ENCODE data around the gene GALNT18. TPM values are rescaled to one million over a fixed set of nuclear protein-coding genes. Genes with fewer than 3 reads are reported as not detected.

Gene GALNT18
- total and polyA plus RNA-seq, 2 experiments from 2014 or later = 4.3 to 10.8 TPM

- no peaks in the 10 kb centered on the region for H3K9me3 Mint-ChIP-seq
- H2AFZ ChIP-seq = no peak overlapping the region
- peaks cover 13% of the 10 kb centered on the region for H3K4me1 Mint-ChIP-seq
- no peak for TF ChIP-seq POLR2AphosphoS5 (IDR thresholded peaks at IDR 0.05; ENCODE audit: low read depth)
- TF ChIP-seq JUNB (IDR thresholded peaks at IDR 0.05; ENCODE audit: unreplicated experiment) = no peak
- no peak for TF ChIP-seq CREB1 (CRISPR knock-in tag; IDR thresholded peaks at IDR 0.05; ENCODE audit: low read depth)
- no peak for TF ChIP-seq STAT1 (IDR thresholded peaks at IDR 0.05; ENCODE audit: unreplicated experiment)
- TF ChIP-seq NANOG (IDR thresholded peaks at IDR 0.05; ENCODE audit: borderline replicate concordance) = no peak
- TF ChIP-seq EZH2 (IDR thresholded peaks at IDR 0.05; ENCODE audit: low read depth, unreplicated experiment) = no peak
- TF ChIP-seq ZNF114 (CRISPR knock-in tag; IDR thresholded peaks at IDR 0.05) = no peak
- no peak for TF ChIP-seq ZNF331 (CRISPR knock-in tag; IDR thresholded peaks at IDR 0.05; ENCODE audit: low read depth)
- TF ChIP-seq, protein P1, sequence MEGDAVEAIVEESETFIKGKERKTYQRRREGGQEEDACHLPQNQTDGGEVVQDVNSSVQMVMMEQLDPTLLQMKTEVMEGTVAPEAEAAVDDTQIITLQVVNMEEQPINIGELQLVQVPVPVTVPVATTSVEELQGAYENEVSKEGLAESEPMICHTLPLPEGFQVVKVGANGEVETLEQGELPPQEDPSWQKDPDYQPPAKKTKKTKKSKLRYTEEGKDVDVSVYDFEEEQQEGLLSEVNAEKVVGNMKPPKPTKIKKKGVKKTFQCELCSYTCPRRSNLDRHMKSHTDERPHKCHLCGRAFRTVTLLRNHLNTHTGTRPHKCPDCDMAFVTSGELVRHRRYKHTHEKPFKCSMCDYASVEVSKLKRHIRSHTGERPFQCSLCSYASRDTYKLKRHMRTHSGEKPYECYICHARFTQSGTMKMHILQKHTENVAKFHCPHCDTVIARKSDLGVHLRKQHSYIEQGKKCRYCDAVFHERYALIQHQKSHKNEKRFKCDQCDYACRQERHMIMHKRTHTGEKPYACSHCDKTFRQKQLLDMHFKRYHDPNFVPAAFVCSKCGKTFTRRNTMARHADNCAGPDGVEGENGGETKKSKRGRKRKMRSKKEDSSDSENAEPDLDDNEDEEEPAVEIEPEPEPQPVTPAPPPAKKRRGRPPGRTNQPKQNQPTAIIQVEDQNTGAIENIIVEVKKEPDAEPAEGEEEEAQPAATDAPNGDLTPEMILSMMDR (conservative IDR thresholded peaks at IDR 0.05; ENCODE audit: low read depth in 2 of 2) = no peak
- TF ChIP-seq EZH2phosphoT487 (IDR thresholded peaks at IDR 0.05; ENCODE audit: unreplicated experiment) = no peak
- TF ChIP-seq, protein P2, sequence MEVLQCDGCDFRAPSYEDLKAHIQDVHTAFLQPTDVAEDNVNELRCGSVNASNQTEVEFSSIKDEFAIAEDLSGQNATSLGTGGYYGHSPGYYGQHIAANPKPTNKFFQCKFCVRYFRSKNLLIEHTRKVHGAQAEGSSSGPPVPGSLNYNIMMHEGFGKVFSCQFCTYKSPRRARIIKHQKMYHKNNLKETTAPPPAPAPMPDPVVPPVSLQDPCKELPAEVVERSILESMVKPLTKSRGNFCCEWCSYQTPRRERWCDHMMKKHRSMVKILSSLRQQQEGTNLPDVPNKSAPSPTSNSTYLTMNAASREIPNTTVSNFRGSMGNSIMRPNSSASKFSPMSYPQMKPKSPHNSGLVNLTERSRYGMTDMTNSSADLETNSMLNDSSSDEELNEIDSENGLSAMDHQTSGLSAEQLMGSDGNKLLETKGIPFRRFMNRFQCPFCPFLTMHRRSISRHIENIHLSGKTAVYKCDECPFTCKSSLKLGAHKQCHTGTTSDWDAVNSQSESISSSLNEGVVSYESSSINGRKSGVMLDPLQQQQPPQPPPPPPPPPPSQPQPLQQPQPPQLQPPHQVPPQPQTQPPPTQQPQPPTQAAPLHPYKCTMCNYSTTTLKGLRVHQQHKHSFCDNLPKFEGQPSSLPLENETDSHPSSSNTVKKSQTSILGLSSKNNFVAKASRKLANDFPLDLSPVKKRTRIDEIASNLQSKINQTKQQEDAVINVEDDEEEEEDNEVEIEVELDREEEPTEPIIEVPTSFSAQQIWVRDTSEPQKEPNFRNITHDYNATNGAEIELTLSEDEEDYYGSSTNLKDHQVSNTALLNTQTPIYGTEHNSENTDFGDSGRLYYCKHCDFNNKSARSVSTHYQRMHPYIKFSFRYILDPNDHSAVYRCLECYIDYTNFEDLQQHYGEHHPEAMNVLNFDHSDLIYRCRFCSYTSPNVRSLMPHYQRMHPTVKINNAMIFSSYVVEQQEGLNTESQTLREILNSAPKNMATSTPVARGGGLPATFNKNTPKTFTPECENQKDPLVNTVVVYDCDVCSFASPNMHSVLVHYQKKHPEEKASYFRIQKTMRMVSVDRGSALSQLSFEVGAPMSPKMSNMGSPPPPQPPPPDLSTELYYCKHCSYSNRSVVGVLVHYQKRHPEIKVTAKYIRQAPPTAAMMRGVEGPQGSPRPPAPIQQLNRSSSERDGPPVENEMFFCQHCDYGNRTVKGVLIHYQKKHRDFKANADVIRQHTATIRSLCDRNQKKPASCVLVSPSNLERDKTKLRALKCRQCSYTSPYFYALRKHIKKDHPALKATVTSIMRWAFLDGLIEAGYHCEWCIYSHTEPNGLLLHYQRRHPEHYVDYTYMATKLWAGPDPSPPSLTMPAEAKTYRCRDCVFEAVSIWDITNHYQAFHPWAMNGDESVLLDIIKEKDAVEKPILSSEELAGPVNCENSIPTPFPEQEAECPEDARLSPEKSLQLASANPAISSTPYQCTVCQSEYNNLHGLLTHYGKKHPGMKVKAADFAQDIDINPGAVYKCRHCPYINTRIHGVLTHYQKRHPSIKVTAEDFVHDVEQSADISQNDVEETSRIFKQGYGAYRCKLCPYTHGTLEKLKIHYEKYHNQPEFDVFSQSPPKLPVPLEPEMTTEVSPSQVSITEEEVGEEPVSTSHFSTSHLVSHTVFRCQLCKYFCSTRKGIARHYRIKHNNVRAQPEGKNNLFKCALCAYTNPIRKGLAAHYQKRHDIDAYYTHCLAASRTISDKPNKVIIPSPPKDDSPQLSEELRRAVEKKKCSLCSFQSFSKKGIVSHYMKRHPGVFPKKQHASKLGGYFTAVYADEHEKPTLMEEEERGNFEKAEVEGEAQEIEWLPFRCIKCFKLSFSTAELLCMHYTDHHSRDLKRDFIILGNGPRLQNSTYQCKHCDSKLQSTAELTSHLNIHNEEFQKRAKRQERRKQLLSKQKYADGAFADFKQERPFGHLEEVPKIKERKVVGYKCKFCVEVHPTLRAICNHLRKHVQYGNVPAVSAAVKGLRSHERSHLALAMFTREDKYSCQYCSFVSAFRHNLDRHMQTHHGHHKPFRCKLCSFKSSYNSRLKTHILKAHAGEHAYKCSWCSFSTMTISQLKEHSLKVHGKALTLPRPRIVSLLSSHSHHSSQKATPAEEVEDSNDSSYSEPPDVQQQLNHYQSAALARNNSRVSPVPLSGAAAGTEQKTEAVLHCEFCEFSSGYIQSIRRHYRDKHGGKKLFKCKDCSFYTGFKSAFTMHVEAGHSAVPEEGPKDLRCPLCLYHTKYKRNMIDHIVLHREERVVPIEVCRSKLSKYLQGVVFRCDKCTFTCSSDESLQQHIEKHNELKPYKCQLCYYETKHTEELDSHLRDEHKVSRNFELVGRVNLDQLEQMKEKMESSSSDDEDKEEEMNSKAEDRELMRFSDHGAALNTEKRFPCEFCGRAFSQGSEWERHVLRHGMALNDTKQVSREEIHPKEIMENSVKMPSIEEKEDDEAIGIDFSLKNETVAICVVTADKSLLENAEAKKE (CRISPR knock-in tag; IDR thresholded peaks at IDR 0.05) = no peak
- TF ChIP-seq, protein P3, sequence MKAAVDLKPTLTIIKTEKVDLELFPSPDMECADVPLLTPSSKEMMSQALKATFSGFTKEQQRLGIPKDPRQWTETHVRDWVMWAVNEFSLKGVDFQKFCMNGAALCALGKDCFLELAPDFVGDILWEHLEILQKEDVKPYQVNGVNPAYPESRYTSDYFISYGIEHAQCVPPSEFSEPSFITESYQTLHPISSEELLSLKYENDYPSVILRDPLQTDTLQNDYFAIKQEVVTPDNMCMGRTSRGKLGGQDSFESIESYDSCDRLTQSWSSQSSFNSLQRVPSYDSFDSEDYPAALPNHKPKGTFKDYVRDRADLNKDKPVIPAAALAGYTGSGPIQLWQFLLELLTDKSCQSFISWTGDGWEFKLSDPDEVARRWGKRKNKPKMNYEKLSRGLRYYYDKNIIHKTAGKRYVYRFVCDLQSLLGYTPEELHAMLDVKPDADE (IDR thresholded peaks at IDR 0.05) = no peak
- TF ChIP-seq REST (IDR thresholded peaks at IDR 0.05; ENCODE audit: unreplicated experiment) = no peak
- no peak for DNase-seq (ENCODE audit: low spot score)
- H3K27ac Mint-ChIP-seq = no peak overlapping the region
- H3K9me2 ChIP-seq (ENCODE audit: insufficient read depth) = no peaks in the 10 kb centered on the region
- H3K4me3 Mint-ChIP-seq = no peak overlapping the region
- H3K4me1 ChIP-seq (ENCODE audit: insufficient read depth) = no peaks in the 10 kb centered on the region
- H3F3A ChIP-seq (replicated peaks; ENCODE audit: low read depth) = no peaks in the 10 kb centered on the region
- no peaks in the 10 kb centered on the region; the same call in 2 of the 3 replicates for H3K36me3 Mint-ChIP-seq (ENCODE audit: low read depth)
- H3K79me2 ChIP-seq (replicated peaks; ENCODE audit: insufficient read depth) = no peaks in the 10 kb centered on the region
- no peak for ATAC-seq
- peaks cover 10% of the 10 kb centered on the region for H3K27me3 Mint-ChIP-seq (ENCODE audit: insufficient read depth, low read depth, poor library complexity)
- no peaks in the 10 kb centered on the region for H3K36me3 ChIP-seq (ENCODE audit: insufficient read depth)
- no peak overlapping the region for H3K27ac ChIP-seq (ENCODE audit: low read depth)
- no peak overlapping the region for H3K4me3 ChIP-seq
- no peaks in the 10 kb centered on the region for H4K20me1 ChIP-seq (replicated peaks; ENCODE audit: insufficient read depth)
- H3K4me2 ChIP-seq = no peak overlapping the region
- H3K27me3 ChIP-seq (ENCODE audit: insufficient read depth) = no peaks in the 10 kb centered on the region
These were observed 337.3 kb downstream of the GALNT18 start for GRCh38 chr11:11284481-11284880.
